HCT116 (cell line): Measurements from ENCODE around the gene THRB.

Experiments used
- POLR2A ChIP-seq: IDR thresholded peaks from 2 replicates; pipeline ENCODE4 v1.7.0; 2011; ENCODE audit warnings: borderline replicate concordance; ENCODE audit not compliant: insufficient read depth, insufficient read length; ENCODE audit errors: extremely low read depth
- SIN3A ChIP-seq: IDR thresholded peaks from 2 replicates; pipeline ENCODE4 v1.6.1; 2012; ENCODE audit warnings: low read depth
- TF ChIP-seq, protein P1 (sequence below), 3 experiments: fragments of 200-600 bp in 1 of 3; sonication (generic) in 1 of 3; IDR thresholded peaks in 2 of 3; conservative IDR thresholded peaks in 1 of 3; 2 replicates each; pipeline ENCODE4 v1.5.1; 2012 to 2017; ENCODE audit warnings: low read depth in 2 of 3, low read length in 2 of 3, antibody characterized with exemption in 1 of 3, borderline replicate concordance in 1 of 3, control low read depth in 1 of 3, mild to moderate bottlenecking in 1 of 3, mixed read lengths in 1 of 3, mixed run types in 1 of 3, moderate library complexity in 1 of 3; ENCODE audit not compliant: insufficient read depth in 1 of 3

DNA sequence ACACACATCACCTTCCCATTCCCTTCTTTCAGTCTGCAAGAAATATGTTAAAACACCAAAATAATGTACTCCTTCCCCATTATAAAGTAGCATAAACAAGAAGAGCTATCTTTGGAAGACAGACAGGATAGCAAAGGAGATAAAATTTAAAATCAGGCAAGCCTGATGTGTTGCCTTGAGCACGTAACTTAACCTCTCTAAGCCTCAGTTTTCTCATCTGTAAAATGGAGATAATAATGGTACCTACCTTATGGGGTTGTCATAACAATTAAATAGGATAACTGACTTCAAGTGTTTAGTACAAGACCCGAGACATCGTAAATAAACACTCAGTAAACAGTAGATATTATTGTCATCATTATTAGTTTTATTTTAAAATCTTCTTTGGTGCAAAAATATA lies 407.2 kb downstream of the THRB start:
- TF ChIP-seq POLR2A = no peak
- TF ChIP-seq SIN3A = no peak
- TF ChIP-seq, protein P1, sequence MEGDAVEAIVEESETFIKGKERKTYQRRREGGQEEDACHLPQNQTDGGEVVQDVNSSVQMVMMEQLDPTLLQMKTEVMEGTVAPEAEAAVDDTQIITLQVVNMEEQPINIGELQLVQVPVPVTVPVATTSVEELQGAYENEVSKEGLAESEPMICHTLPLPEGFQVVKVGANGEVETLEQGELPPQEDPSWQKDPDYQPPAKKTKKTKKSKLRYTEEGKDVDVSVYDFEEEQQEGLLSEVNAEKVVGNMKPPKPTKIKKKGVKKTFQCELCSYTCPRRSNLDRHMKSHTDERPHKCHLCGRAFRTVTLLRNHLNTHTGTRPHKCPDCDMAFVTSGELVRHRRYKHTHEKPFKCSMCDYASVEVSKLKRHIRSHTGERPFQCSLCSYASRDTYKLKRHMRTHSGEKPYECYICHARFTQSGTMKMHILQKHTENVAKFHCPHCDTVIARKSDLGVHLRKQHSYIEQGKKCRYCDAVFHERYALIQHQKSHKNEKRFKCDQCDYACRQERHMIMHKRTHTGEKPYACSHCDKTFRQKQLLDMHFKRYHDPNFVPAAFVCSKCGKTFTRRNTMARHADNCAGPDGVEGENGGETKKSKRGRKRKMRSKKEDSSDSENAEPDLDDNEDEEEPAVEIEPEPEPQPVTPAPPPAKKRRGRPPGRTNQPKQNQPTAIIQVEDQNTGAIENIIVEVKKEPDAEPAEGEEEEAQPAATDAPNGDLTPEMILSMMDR (IDR thresholded peaks at IDR 0.05 in 2 of 3, conservative IDR thresholded peaks at IDR 0.05 in 1 of 3; ENCODE audit: borderline replicate concordance in 1 of 3, insufficient read depth in 1 of 3, low read depth in 2 of 3, low read length in 2 of 3) = no peak
